HepG2 (cell line): Measurements from ENCODE around the gene CAMTA1. TPM values are rescaled to one million over a fixed set of nuclear protein-coding genes. Genes with fewer than 3 reads are reported as not detected.

ENCODE experiments used
- CHD4 ChIP-seq: fragments of 200-600 bp; sonication (generic); IDR thresholded peaks from 2 replicates; pipeline ENCODE4 v1.7.0; 2017; ENCODE audit warnings: mild to moderate bottlenecking, low read length, borderline replicate concordance
- DNMT1 ChIP-seq: sonication (generic); formaldehyde crosslinking; IDR thresholded peaks from 2 replicates; pipeline ENCODE4 v1.5.1; 2020; ENCODE audit warnings: mild to moderate bottlenecking, missing genetic modification reagents
- GLI4 ChIP-seq: sonication (generic); formaldehyde crosslinking; IDR thresholded peaks from 2 replicates; pipeline ENCODE4 v1.5.1; 2020; ENCODE audit warnings: missing genetic modification reagents, mild to moderate bottlenecking, moderate library complexity, borderline replicate concordance
- HIVEP1 ChIP-seq: sonication (generic); formaldehyde crosslinking; IDR thresholded peaks from 2 replicates; pipeline ENCODE4 v1.4.0; 2020; ENCODE audit warnings: mild to moderate bottlenecking, missing genetic modification reagents
- IKZF1 ChIP-seq: fragments of 450-650 bp; IDR thresholded peaks from 2 replicates; pipeline ENCODE4 v1.7.1; 2016
- IRF2 ChIP-seq: IDR thresholded peaks from 2 replicates; pipeline ENCODE4 v1.6.1; 2018; ENCODE audit warnings: missing genetic modification reagents, missing compliant biosample characterization
- KDM2A ChIP-seq: sonication (generic); formaldehyde crosslinking; IDR thresholded peaks from 2 replicates; pipeline ENCODE4 v1.4.0; 2020; ENCODE audit warnings: low read depth, missing genetic modification reagents, borderline replicate concordance
- MEF2D ChIP-seq: sonication (generic); formaldehyde crosslinking; IDR thresholded peaks from 2 replicates; pipeline ENCODE4 v1.5.1; 2020; ENCODE audit warnings: mild to moderate bottlenecking, missing genetic modification reagents
- MIER2 ChIP-seq: IDR thresholded peaks from 2 replicates; pipeline ENCODE4 v1.6.1; 2016; ENCODE audit warnings: missing biosample characterization, missing genetic modification reagents
- MXI1 ChIP-seq: IDR thresholded peaks from 3 replicates; pipeline ENCODE4 v1.6.1; 2012; ENCODE audit warnings: low read depth, low read length, inconsistent platforms, borderline replicate concordance
- MYNN ChIP-seq: sonication (generic); formaldehyde crosslinking; IDR thresholded peaks from 2 replicates; pipeline ENCODE4 v1.4.0; 2020; ENCODE audit warnings: mild to moderate bottlenecking, low read depth, missing genetic modification reagents
- NCOA2 ChIP-seq: sonication (generic); formaldehyde crosslinking; IDR thresholded peaks from 2 replicates; pipeline ENCODE4 v1.8.0; 2022; ENCODE audit warnings: inconsistent platforms
- NRL ChIP-seq: sonication (generic); formaldehyde crosslinking; IDR thresholded peaks from 2 replicates; pipeline ENCODE4 v1.5.0; 2020; ENCODE audit warnings: missing genetic modification reagents, mild to moderate bottlenecking, moderate library complexity, borderline replicate concordance
- ONECUT2 ChIP-seq: sonication (generic); formaldehyde crosslinking; IDR thresholded peaks from 2 replicates; pipeline ENCODE4 v1.4.0; 2020; ENCODE audit warnings: missing genetic modification reagents
- RFX5 ChIP-seq: IDR thresholded peaks from 2 replicates; pipeline ENCODE4 v1.6.1; 2011; ENCODE audit warnings: low read depth, low read length, improper control_type of control experiment
- RNF2 ChIP-seq: fragments of 450-650 bp; conservative IDR thresholded peaks from 2 replicates; pipeline ENCODE4 v1.6.1; 2016; ENCODE audit warnings: low read depth
- SCMH1 ChIP-seq: sonication (generic); formaldehyde crosslinking; IDR thresholded peaks from 2 replicates; pipeline ENCODE4 v1.9.0; 2021; ENCODE audit warnings: missing genetic modification reagents, mild to moderate bottlenecking, borderline replicate concordance
- SNRNP70 ChIP-seq: fragments of 200-400 bp; formaldehyde crosslinking; IDR thresholded peaks from 2 replicates; pipeline ENCODE4 v1.6.1; 2017; ENCODE audit warnings: mild to moderate bottlenecking, low read depth, low read length, moderate library complexity
- SYNCRIP ChIP-seq: fragments of 200-400 bp; formaldehyde crosslinking; IDR thresholded peaks from 2 replicates; pipeline ENCODE4 v1.6.1; 2018; ENCODE audit warnings: mild to moderate bottlenecking, low read depth, low read length; ENCODE audit not compliant: insufficient read depth
- XRCC5 ChIP-seq: fragments of 200-400 bp; formaldehyde crosslinking; optimal IDR thresholded peaks from 2 replicates; pipeline ENCODE3; 2017; ENCODE audit warnings: mild to moderate bottlenecking, low read length
- ZMYM4 ChIP-seq: sonication (generic); formaldehyde crosslinking; IDR thresholded peaks from 2 replicates; pipeline ENCODE4 v1.8.1; 2023; ENCODE audit warnings: mild to moderate bottlenecking, missing genetic modification reagents
- ZNF20 ChIP-seq: sonication (generic); formaldehyde crosslinking; IDR thresholded peaks from 2 replicates; pipeline ENCODE4 v1.4.0; 2020; ENCODE audit warnings: mild to moderate bottlenecking, moderate library complexity, missing genetic modification reagents
- ZNF260 ChIP-seq: sonication (generic); formaldehyde crosslinking; IDR thresholded peaks from 2 replicates; pipeline ENCODE4 v1.4.0; 2020; ENCODE audit warnings: missing genetic modification reagents, low read depth, mild to moderate bottlenecking, borderline replicate concordance
- ZNF557 ChIP-seq: sonication (generic); formaldehyde crosslinking; IDR thresholded peaks from 2 replicates; pipeline ENCODE4 v1.4.0; 2020; ENCODE audit warnings: missing genetic modification reagents
- ZNF567 ChIP-seq: sonication (generic); formaldehyde crosslinking; IDR thresholded peaks from 2 replicates; pipeline ENCODE4 v1.8.1; 2023; ENCODE audit warnings: mild to moderate bottlenecking, missing genetic modification reagents, borderline replicate concordance
- ZNF607 ChIP-seq: sonication (generic); formaldehyde crosslinking; IDR thresholded peaks from 2 replicates; pipeline ENCODE4 v1.5.1; 2020; ENCODE audit warnings: missing genetic modification reagents, mild to moderate bottlenecking, borderline replicate concordance
- polyA plus RNA-seq, 8 experiments: library from polyadenylated mRNA; depleted of rRNA in 3 of 8; stranded (reverse) in 7 of 8; unstranded in 1 of 8; fragments of >200 nt; fragmentation: Illumina TruSeq in 4 of 8; extraction: Trizol in 4 of 8; gene quantifications; 2 replicates each; pipeline versions ENCODE4 v1.2.1 to v1.2.3, GENCODE V29; 2011 to 2016; ENCODE audit warnings: low read depth in 4 of 8, missing spikeins in 1 of 8, mixed read lengths in 1 of 8; ENCODE audit not compliant: insufficient read depth in 1 of 8
- total RNA-seq, 5 experiments: library from RNA; depleted of rRNA; stranded (reverse); fragments of >200 nt; fragmentation: Illumina TruSeq; extraction: Trizol; gene quantifications; 2 replicates each; pipeline ENCODE4 v1.2.3, GENCODE V29; 2016; ENCODE audit warnings: low read depth in 1 of 5
- TF ChIP-seq, protein P1 (sequence below), 2 experiments: fragments of 450-650 bp in 1 of 2; sonication (generic) in 1 of 2; formaldehyde crosslinking; IDR thresholded peaks; 2 replicates each; pipeline versions ENCODE4 v1.5.0 to v1.8.0; 2020 to 2022; ENCODE audit warnings: mild to moderate bottlenecking in 1 of 2, missing genetic modification reagents in 1 of 2
- TF ChIP-seq, protein P2 (sequence below): IDR thresholded peaks from 2 replicates; pipeline ENCODE4 v1.6.1; 2016; ENCODE audit warnings: low read depth
- TF ChIP-seq, protein P3 (sequence below): sonication (generic); formaldehyde crosslinking; IDR thresholded peaks from 2 replicates; pipeline ENCODE4 v1.5.0; 2020; ENCODE audit warnings: mild to moderate bottlenecking, missing genetic modification reagents

The CAMTA1 gene
- total and polyA plus RNA-seq, 2 of the 13 experiments (the other 11 are each of a cell fraction or from before 2014, with no cell fraction given) = 25.0 to 36.4 TPM

DNA sequence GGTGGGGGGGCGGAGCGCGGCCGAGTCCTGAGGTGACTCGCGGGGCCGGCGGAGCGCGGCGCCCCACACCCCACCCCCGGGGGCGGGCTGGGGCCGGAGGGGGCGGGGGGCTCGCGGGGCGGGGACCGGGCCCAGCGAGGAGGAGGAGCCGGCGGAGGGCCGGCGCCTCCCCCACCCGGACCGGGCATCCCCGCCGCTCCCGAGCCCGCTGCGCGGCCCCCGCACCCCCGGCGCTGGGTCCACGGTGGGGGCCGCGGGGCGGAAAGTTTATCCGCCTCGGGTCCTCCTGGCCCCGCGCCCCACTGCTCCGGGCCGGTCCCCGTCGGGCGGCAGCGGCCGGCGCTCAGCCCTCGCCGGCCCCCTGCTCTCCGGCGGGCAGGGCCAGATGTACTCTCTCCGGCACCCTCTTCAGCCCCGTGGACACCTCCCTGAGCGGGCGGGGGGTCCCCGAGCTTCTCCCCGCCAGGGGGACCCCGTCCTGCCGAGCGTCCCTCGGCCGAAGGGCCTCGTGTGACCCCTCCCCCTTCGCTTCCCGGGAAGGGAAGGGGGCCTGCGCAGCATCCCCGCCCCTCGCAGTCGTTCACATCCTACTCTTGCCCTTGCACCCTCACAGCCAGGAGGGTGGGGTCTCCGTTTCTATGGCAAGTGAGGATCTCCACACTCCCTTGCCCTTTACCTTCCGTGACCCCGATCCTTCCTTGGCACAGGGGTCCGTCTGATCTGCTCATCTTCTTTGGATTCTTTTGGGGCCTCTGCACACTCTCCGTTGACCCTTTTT, 663 bp downstream of the CAMTA1 start (continued):
- TF ChIP-seq ZNF557 = no peak
- TF ChIP-seq RNF2 = no peak
- TF ChIP-seq ZNF567 = no peak
- no peak for TF ChIP-seq ZNF607 (CRISPR knock-in tag)
- TF ChIP-seq DNMT1 (CRISPR knock-in tag) = no peak
- no peak for TF ChIP-seq HIVEP1 (CRISPR knock-in tag)
- TF ChIP-seq RFX5 = no peak
- peak; percentile 60 for TF ChIP-seq XRCC5
- TF ChIP-seq SYNCRIP = no peak
- no peak for TF ChIP-seq ZNF20 (CRISPR knock-in tag)
- no peak for TF ChIP-seq NCOA2
- no peak for TF ChIP-seq SNRNP70
- no peak for TF ChIP-seq MYNN
- TF ChIP-seq IRF2 (CRISPR knock-in tag) = no peak
- TF ChIP-seq, protein P1, sequence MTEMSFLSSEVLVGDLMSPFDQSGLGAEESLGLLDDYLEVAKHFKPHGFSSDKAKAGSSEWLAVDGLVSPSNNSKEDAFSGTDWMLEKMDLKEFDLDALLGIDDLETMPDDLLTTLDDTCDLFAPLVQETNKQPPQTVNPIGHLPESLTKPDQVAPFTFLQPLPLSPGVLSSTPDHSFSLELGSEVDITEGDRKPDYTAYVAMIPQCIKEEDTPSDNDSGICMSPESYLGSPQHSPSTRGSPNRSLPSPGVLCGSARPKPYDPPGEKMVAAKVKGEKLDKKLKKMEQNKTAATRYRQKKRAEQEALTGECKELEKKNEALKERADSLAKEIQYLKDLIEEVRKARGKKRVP (CRISPR knock-in tag; IDR thresholded peaks at IDR 0.05) = no peak
- TF ChIP-seq SCMH1 (CRISPR knock-in tag) = no peak
- TF ChIP-seq KDM2A (CRISPR knock-in tag) = no peak
- TF ChIP-seq, protein P2, sequence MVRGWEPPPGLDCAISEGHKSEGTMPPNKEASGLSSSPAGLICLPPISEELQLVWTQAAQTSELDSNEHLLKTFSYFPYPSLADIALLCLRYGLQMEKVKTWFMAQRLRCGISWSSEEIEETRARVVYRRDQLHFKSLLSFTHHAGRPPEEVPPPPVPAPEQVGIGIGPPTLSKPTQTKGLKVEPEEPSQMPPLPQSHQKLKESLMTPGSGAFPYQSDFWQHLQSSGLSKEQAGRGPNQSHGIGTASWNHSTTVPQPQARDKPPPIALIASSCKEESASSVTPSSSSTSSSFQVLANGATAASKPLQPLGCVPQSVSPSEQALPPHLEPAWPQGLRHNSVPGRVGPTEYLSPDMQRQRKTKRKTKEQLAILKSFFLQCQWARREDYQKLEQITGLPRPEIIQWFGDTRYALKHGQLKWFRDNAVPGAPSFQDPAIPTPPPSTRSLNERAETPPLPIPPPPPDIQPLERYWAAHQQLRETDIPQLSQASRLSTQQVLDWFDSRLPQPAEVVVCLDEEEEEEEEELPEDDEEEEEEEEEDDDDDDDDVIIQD (CRISPR knock-in tag) = no peak
- no peak for TF ChIP-seq ONECUT2
- no peak for TF ChIP-seq IKZF1
- TF ChIP-seq MXI1 = no peak
- no peak for TF ChIP-seq ZMYM4
- TF ChIP-seq ZNF260 = no peak
- no peak for TF ChIP-seq MIER2 (CRISPR knock-in tag)
- no peak for TF ChIP-seq CHD4
- no peak for TF ChIP-seq NRL (CRISPR knock-in tag)
- TF ChIP-seq, protein P3, sequence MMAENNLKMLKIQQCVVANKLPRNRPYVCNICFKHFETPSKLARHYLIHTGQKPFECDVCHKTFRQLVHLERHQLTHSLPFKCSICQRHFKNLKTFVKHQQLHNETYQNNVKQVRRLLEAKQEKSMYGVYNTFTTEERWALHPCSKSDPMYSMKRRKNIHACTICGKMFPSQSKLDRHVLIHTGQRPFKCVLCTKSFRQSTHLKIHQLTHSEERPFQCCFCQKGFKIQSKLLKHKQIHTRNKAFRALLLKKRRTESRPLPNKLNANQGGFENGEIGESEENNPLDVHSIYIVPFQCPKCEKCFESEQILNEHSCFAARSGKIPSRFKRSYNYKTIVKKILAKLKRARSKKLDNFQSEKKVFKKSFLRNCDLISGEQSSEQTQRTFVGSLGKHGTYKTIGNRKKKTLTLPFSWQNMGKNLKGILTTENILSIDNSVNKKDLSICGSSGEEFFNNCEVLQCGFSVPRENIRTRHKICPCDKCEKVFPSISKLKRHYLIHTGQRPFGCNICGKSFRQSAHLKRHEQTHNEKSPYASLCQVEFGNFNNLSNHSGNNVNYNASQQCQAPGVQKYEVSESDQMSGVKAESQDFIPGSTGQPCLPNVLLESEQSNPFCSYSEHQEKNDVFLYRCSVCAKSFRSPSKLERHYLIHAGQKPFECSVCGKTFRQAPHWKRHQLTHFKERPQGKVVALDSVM (CRISPR knock-in tag) = no peak
- TF ChIP-seq GLI4 = no peak
- TF ChIP-seq MEF2D (CRISPR knock-in tag) = no peak
